ENCODE results near the gene TSPO2.

- TF ChIP-seq POLR2A (IDR thresholded peaks at IDR 0.05): no peak
- TF ChIP-seq, protein P1, sequence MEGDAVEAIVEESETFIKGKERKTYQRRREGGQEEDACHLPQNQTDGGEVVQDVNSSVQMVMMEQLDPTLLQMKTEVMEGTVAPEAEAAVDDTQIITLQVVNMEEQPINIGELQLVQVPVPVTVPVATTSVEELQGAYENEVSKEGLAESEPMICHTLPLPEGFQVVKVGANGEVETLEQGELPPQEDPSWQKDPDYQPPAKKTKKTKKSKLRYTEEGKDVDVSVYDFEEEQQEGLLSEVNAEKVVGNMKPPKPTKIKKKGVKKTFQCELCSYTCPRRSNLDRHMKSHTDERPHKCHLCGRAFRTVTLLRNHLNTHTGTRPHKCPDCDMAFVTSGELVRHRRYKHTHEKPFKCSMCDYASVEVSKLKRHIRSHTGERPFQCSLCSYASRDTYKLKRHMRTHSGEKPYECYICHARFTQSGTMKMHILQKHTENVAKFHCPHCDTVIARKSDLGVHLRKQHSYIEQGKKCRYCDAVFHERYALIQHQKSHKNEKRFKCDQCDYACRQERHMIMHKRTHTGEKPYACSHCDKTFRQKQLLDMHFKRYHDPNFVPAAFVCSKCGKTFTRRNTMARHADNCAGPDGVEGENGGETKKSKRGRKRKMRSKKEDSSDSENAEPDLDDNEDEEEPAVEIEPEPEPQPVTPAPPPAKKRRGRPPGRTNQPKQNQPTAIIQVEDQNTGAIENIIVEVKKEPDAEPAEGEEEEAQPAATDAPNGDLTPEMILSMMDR (IDR thresholded peaks at IDR 0.05): no peak
Observed at GRCh38 chr6:41045664-41046063, 3.4 kb downstream of the TSPO2 start.

Data from testis (tissue), 2 donors.